H9 (cell line): Measurements from ENCODE around the gene CADM1. TPM values are rescaled to one million over a fixed set of nuclear protein-coding genes. Genes with fewer than 3 reads are reported as not detected.

Source experiments
- DNase-seq: peaks from one replicate; pipeline ENCODE4 v3.0.0-alpha.2; 2017
- H2AFZ ChIP-seq: one replicate; pipeline ENCODE4 v1.6.1; 2013; ENCODE audit warnings: mild to moderate bottlenecking, low read length, control low read depth, moderate library complexity
- H2AK5ac ChIP-seq: 2 replicates; pipeline ENCODE4 v1.6.1; 2013; ENCODE audit warnings: low read length, control low read depth, mixed read lengths; ENCODE audit not compliant: insufficient read length
- H2BK120ac ChIP-seq: one replicate; pipeline ENCODE4 v1.6.1; 2013; ENCODE audit warnings: low read depth, mild to moderate bottlenecking, low read length, control low read depth, inconsistent platforms; ENCODE audit not compliant: poor library complexity, severe bottlenecking
- H2BK12ac ChIP-seq: 2 replicates; pipeline ENCODE4 v1.6.1; 2013; ENCODE audit warnings: low read length, control low read depth, mixed read lengths, low read depth; ENCODE audit not compliant: insufficient read length
- H2BK15ac ChIP-seq: 2 replicates; pipeline ENCODE4 v1.6.1; 2013; ENCODE audit warnings: low read depth, low read length, control low read depth
- H2BK20ac ChIP-seq: one replicate; pipeline ENCODE4 v1.6.1; 2013; ENCODE audit warnings: low read depth, mild to moderate bottlenecking, low read length, control low read depth, inconsistent platforms; ENCODE audit not compliant: poor library complexity, severe bottlenecking
- H2BK5ac ChIP-seq: 2 replicates; pipeline ENCODE4 v1.6.1; 2013; ENCODE audit warnings: low read length, control low read depth, mixed read lengths; ENCODE audit not compliant: insufficient read length
- H3K14ac ChIP-seq: 2 replicates; pipeline ENCODE4 v1.6.1; 2013; ENCODE audit warnings: low read length, control low read depth; ENCODE audit not compliant: insufficient read depth
- H3K18ac ChIP-seq: 2 replicates; pipeline ENCODE4 v1.6.1; 2013; ENCODE audit warnings: low read depth, mild to moderate bottlenecking, mixed read lengths, low read length, control low read depth; ENCODE audit not compliant: insufficient read length
- H3K23ac ChIP-seq: 2 replicates; pipeline ENCODE4 v1.6.1; 2013; ENCODE audit warnings: low read length, control low read depth, mixed read lengths, low read depth; ENCODE audit not compliant: insufficient read length
- H3K23me2 ChIP-seq: 2 replicates; pipeline ENCODE4 v1.6.1; 2013; ENCODE audit warnings: low read depth, mild to moderate bottlenecking, mixed read lengths, low read length, control low read depth; ENCODE audit not compliant: insufficient read length, poor library complexity, severe bottlenecking
- H3K27ac ChIP-seq: 2 replicates; pipeline ENCODE4 v1.5.1; 2013; ENCODE audit warnings: low read length, control low read depth, mixed read lengths, low read depth; ENCODE audit not compliant: insufficient read length
- H3K27me3 ChIP-seq: 2 replicates; pipeline ENCODE4 v1.6.1; 2013; ENCODE audit warnings: low read length, control low read depth, inconsistent platforms; ENCODE audit not compliant: insufficient read depth
- H3K4ac ChIP-seq: 2 replicates; pipeline ENCODE4 v1.6.1; 2013; ENCODE audit warnings: low read depth, mild to moderate bottlenecking, control low read depth, inconsistent platforms, low read length, moderate library complexity
- H3K4me1 ChIP-seq: 2 replicates; pipeline ENCODE4 v1.6.1; 2013; ENCODE audit warnings: low read length, control low read depth, inconsistent platforms; ENCODE audit not compliant: insufficient read depth
- H3K4me2 ChIP-seq: 2 replicates; pipeline ENCODE4 v1.6.1; 2013; ENCODE audit warnings: low read length, control low read depth, mixed read lengths; ENCODE audit not compliant: insufficient read length, insufficient read depth
- H3K56ac ChIP-seq: 2 replicates; pipeline ENCODE4 v1.6.1; 2013; ENCODE audit warnings: low read depth, mild to moderate bottlenecking, mixed read lengths, low read length, control low read depth; ENCODE audit not compliant: insufficient read length
- H3K79me1 ChIP-seq: 2 replicates; pipeline ENCODE4 v1.6.1; 2013; ENCODE audit warnings: low read depth, mild to moderate bottlenecking, moderate library complexity, low read length, control low read depth, inconsistent platforms; ENCODE audit not compliant: insufficient read depth, poor library complexity, severe bottlenecking
- H3K79me2 ChIP-seq: 2 replicates; pipeline ENCODE4 v1.6.1; 2013; ENCODE audit warnings: low read length, control low read depth, inconsistent platforms; ENCODE audit not compliant: insufficient read depth
- H3K9ac ChIP-seq: 2 replicates; pipeline ENCODE4 v1.6.1; 2013; ENCODE audit warnings: low read length, control low read depth, mixed read lengths; ENCODE audit not compliant: insufficient read length; ENCODE audit errors: extremely low read depth
- H3K9me3 ChIP-seq: one replicate; pipeline ENCODE4 v1.6.1; 2013; ENCODE audit warnings: low read depth, low read length, inconsistent platforms; ENCODE audit not compliant: control insufficient read depth
- H3T11ph ChIP-seq: one replicate; pipeline ENCODE4 v1.6.1; 2013; ENCODE audit warnings: mild to moderate bottlenecking, low read length, control low read depth, inconsistent platforms
- H4K20me1 ChIP-seq: one replicate; pipeline ENCODE4 v1.6.1; 2013; ENCODE audit not compliant: control insufficient read depth, insufficient read length, insufficient read depth
- H4K5ac ChIP-seq: 2 replicates; pipeline ENCODE4 v1.6.1; 2013; ENCODE audit warnings: low read depth, mild to moderate bottlenecking, mixed read lengths, low read length, control low read depth; ENCODE audit not compliant: insufficient read length
- H4K8ac ChIP-seq: replicated peaks from 2 replicates; pipeline ENCODE4 v1.6.1; 2013; ENCODE audit warnings: low read length, control low read depth, mixed read lengths, low read depth; ENCODE audit not compliant: insufficient read length
- H4K91ac ChIP-seq: 2 replicates; pipeline ENCODE4 v1.6.1; 2013; ENCODE audit warnings: low read depth, mild to moderate bottlenecking, moderate library complexity, mixed read lengths, low read length, control low read depth; ENCODE audit not compliant: insufficient read length
- H3K27ac Mint-ChIP-seq, 3 experiments: 2 replicates in 2 of 3; 3 replicates in 1 of 3; pipeline ENCODE4 v1.8.0; 2020 to 2021; ENCODE audit warnings: mixed read lengths in 3 of 3, mild to moderate bottlenecking in 1 of 3, moderate library complexity in 1 of 3
- H3K27me3 Mint-ChIP-seq: 2 replicates; pipeline ENCODE4 v1.8.0; 2021; ENCODE audit warnings: low read depth, mild to moderate bottlenecking, moderate library complexity, mixed read lengths
- H3K36me3 Mint-ChIP-seq, 3 experiments: 2 replicates in 2 of 3; 3 replicates in 1 of 3; pipeline ENCODE4 v1.8.0; 2020 to 2021; ENCODE audit warnings: low read depth in 3 of 3, mixed read lengths in 3 of 3; ENCODE audit not compliant: insufficient read depth in 1 of 3
- H3K4me1 Mint-ChIP-seq, 2 experiments: 2 replicates each; pipeline ENCODE4 v1.8.0; 2020; ENCODE audit warnings: mixed read lengths in 2 of 2
- H3K4me3 Mint-ChIP-seq, 2 experiments: 2 replicates in 1 of 2; 3 replicates in 1 of 2; pipeline ENCODE4 v1.8.0; 2020 to 2021; ENCODE audit warnings: mild to moderate bottlenecking in 2 of 2, mixed read lengths in 2 of 2, moderate library complexity in 1 of 2
- H3K9me3 Mint-ChIP-seq, 2 experiments: 2 replicates in 1 of 2; 3 replicates in 1 of 2; pipeline ENCODE4 v1.8.0; 2020; ENCODE audit warnings: mild to moderate bottlenecking in 2 of 2, mixed read lengths in 2 of 2, moderate library complexity in 1 of 2
- WGBS: extraction: QIAGEN DNeasy Blood & Tissue Kit; methylation state at CpG from one replicate; pipeline ENCODE4 v1.1.7; 2013; ENCODE audit warnings: missing lambda C conversion rate, low lambda C conversion rate, mixed read lengths; ENCODE audit not compliant: insufficient read length; ENCODE audit errors: extremely low coverage; 5-methylcytosine and 5-hydroxymethylcytosine counted together
- total RNA-seq: library from RNA; stranded (reverse); gene quantifications from 2 replicates; pipeline ENCODE4 v1.2.1, GENCODE V29; 2021
- TF ChIP-seq, protein P1 (sequence below): fragments of 200-600 bp; sonication (generic); conservative IDR thresholded peaks from 3 replicates; pipeline ENCODE4 v1.8.0; 2021; ENCODE audit warnings: antibody characterized with exemption, mild to moderate bottlenecking

The CADM1 gene
- total RNA-seq, 1 experiment from 2014 or later, result 11.9 TPM

GRCh38 chr11:115470928-115471327, 33.3 kb downstream of the CADM1 start:
- no peak overlapping the region for H4K91ac ChIP-seq
- no peaks in the 10 kb centered on the region for H3K79me2 ChIP-seq
- H2BK20ac ChIP-seq, result no peak overlapping the region
- no peak overlapping the region for H4K5ac ChIP-seq
- H3K27me3 ChIP-seq, result no peaks in the 10 kb centered on the region
- H3K56ac ChIP-seq, result no peak overlapping the region
- H3K27ac ChIP-seq, result no peak overlapping the region
- no peak overlapping the region for H2BK12ac ChIP-seq
- no peak overlapping the region for H2AFZ ChIP-seq
- Mint-ChIP-seq H3K4me1 (peaks cover 3 to 4% of the 10 kb centered on the region in 2 experiments; a peak in 3 of 4 replicates), H3K36me3 (no peaks in the 10 kb centered on the region), H3K4me3 (no peak overlapping the region), H3K27me3 (peaks cover 5% of the 10 kb centered on the region), H3K9me3 (no peaks in the 10 kb centered on the region; a peak in 1 of 5 replicates), H3K27ac (no peak overlapping the region)
- no peaks in the 10 kb centered on the region for H3K9me3 ChIP-seq
- no peak overlapping the region for H3K4ac ChIP-seq
- no peaks in the 10 kb centered on the region for H3K79me1 ChIP-seq
- no peak overlapping the region for H4K8ac ChIP-seq
- H3K4me1 ChIP-seq, result no peaks in the 10 kb centered on the region
- no peak overlapping the region for H3K4me2 ChIP-seq
- no peak overlapping the region for H2BK15ac ChIP-seq
- no peak overlapping the region for H2BK120ac ChIP-seq
- TF ChIP-seq, protein P1, sequence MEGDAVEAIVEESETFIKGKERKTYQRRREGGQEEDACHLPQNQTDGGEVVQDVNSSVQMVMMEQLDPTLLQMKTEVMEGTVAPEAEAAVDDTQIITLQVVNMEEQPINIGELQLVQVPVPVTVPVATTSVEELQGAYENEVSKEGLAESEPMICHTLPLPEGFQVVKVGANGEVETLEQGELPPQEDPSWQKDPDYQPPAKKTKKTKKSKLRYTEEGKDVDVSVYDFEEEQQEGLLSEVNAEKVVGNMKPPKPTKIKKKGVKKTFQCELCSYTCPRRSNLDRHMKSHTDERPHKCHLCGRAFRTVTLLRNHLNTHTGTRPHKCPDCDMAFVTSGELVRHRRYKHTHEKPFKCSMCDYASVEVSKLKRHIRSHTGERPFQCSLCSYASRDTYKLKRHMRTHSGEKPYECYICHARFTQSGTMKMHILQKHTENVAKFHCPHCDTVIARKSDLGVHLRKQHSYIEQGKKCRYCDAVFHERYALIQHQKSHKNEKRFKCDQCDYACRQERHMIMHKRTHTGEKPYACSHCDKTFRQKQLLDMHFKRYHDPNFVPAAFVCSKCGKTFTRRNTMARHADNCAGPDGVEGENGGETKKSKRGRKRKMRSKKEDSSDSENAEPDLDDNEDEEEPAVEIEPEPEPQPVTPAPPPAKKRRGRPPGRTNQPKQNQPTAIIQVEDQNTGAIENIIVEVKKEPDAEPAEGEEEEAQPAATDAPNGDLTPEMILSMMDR, result no peak
- H3T11ph ChIP-seq, result no peak overlapping the region
- H3K23me2 ChIP-seq, result no peaks in the 10 kb centered on the region
- DNase-seq, result no peak
- H2BK5ac ChIP-seq, result no peak overlapping the region
- H3K18ac ChIP-seq, result no peak overlapping the region
- H2AK5ac ChIP-seq, result no peak overlapping the region
- H4K20me1 ChIP-seq, result no peaks in the 10 kb centered on the region
- no peak overlapping the region for H3K14ac ChIP-seq
- WGBS, result no CpG with 5 or more reads among the region's 3 CpGs
- no peak overlapping the region for H3K9ac ChIP-seq
- H3K23ac ChIP-seq, result no peak overlapping the region
